MM.1S (cell line): ENCODE data around the gene PCDHGA2.
A peak's percentile ranks its signal among the peaks of the same experiment; 100 is the strongest.

Experiments used
- DNase-seq: peaks from one replicate; pipeline ENCODE4 v3.0.0-alpha.2; 2015
- H2AFZ ChIP-seq: fragments of 300-600 bp; sonication (generic); 2 replicates; pipeline ENCODE4 v1.6.0; 2016; ENCODE audit warnings: antibody characterized with exemption, low read length
- H3F3A ChIP-seq: fragments of 300-600 bp; sonication (generic); 2 replicates; pipeline ENCODE4 v1.6.1; 2016; ENCODE audit warnings: mild to moderate bottlenecking, antibody characterized with exemption, low read length, moderate library complexity, mixed read lengths; ENCODE audit not compliant: insufficient read depth
- H3K27ac ChIP-seq: fragments of 300-600 bp; sonication (generic); 2 replicates; pipeline ENCODE4 v1.5.1; 2016; ENCODE audit warnings: mild to moderate bottlenecking, low read length
- H3K27me3 ChIP-seq: fragments of 300-600 bp; sonication (generic); replicated peaks from 2 replicates; pipeline ENCODE4 v1.6.0; 2016; ENCODE audit warnings: low read length; ENCODE audit not compliant: insufficient read depth
- H3K36me3 ChIP-seq: fragments of 300-600 bp; sonication (generic); replicated peaks from 2 replicates; pipeline ENCODE4 v1.6.1; 2016; ENCODE audit warnings: mild to moderate bottlenecking, low read length, mixed read lengths; ENCODE audit not compliant: insufficient read depth
- H3K4me1 ChIP-seq: fragments of 300-600 bp; sonication (generic); 2 replicates; pipeline ENCODE4 v1.6.1; 2016; ENCODE audit warnings: low read length, mixed read lengths
- H3K4me2 ChIP-seq: fragments of 300-600 bp; sonication (generic); 2 replicates; pipeline ENCODE4 v1.6.0; 2016; ENCODE audit warnings: low read depth, low read length
- H3K4me3 ChIP-seq: fragments of 300-600 bp; sonication (generic); 2 replicates; pipeline ENCODE4 v1.5.1; 2016; ENCODE audit warnings: low read length, mixed read lengths
- H3K79me2 ChIP-seq: fragments of 300-600 bp; sonication (generic); 2 replicates; pipeline ENCODE4 v1.6.1; 2016; ENCODE audit warnings: mixed run types, low read length, mixed read lengths
- H3K9ac ChIP-seq: fragments of 300-600 bp; sonication (generic); 2 replicates; pipeline ENCODE4 v1.6.1; 2016; ENCODE audit warnings: low read length, mixed read lengths
- H3K9me2 ChIP-seq: fragments of 300-600 bp; sonication (generic); replicated peaks from 2 replicates; pipeline ENCODE4 v1.6.1; 2016; ENCODE audit warnings: mild to moderate bottlenecking, low read length, mixed read lengths; ENCODE audit not compliant: insufficient read depth
- H3K9me3 ChIP-seq: fragments of 300-600 bp; sonication (generic); replicated peaks from 2 replicates; pipeline ENCODE4 v1.6.1; 2016; ENCODE audit warnings: mild to moderate bottlenecking, low read length, mixed read lengths; ENCODE audit not compliant: insufficient read depth
- H4K20me1 ChIP-seq: fragments of 300-600 bp; sonication (generic); 2 replicates; pipeline ENCODE4 v1.6.1; 2016; ENCODE audit warnings: mild to moderate bottlenecking, low read length, moderate library complexity, mixed read lengths; ENCODE audit not compliant: insufficient read depth
- EZH2 ChIP-seq: fragments of 300-600 bp; sonication (generic); optimal IDR thresholded peaks from 2 replicates; pipeline ENCODE3; 2017; ENCODE audit warnings: low read depth, mild to moderate bottlenecking, antibody characterized with exemption, low read length, mixed read lengths
- EZH2phosphoT487 ChIP-seq: fragments of 300-600 bp; sonication (generic); IDR thresholded peaks from 2 replicates; pipeline ENCODE4 v1.6.1; 2018; ENCODE audit warnings: antibody characterized with exemption, low read length
- TF ChIP-seq, protein P1 (sequence below): fragments of 300-600 bp; sonication (generic); IDR thresholded peaks from 2 replicates; pipeline ENCODE4 v1.5.1; 2016; ENCODE audit warnings: antibody characterized with exemption, low read length, mixed read lengths

The PCDHGA2 gene

DNA sequence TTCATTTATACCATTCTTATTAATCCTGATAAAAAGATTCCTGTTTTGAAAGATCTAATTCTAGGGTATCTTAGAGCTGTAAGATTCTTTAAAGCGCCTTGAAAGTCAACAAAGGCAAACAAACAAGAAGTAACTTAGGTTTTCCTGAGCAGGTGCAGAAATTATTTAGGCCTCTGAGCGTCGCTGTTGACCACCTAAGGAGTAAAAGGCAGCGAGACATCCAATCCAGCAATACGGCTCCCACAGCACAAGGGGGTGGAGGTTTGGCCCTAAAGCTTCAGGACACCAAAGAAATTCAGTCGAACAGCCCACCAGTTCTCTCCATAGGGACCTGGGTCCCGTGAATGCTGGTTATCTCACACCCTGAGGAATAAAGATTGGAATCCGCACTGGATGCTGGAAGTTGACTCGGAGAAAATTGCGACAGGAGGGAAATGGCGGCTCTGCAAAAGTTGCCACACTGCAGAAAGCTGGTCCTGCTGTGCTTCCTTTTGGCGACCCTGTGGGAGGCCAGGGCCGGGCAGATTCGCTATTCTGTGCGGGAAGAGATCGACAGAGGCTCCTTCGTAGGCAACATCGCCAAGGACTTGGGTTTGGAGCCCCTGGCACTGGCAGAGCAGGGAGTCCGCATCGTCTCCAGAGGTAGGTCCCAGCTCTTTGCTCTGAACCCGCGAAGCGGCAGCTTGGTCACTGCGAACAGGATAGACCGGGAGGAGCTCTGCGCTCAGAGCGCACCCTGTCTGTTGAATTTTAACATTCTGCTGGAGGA, at the start of gene PCDHGA2:
Gene PCDHGA2 (plus strand): TSS at position 223 of the 769 bp plus-strand sequence.
- Histone ChIP-seq H3K27me3 (0 out of 2 replicates have a peak, but pooled peaks cover 7% of the 10 kb centered on the region), H2AFZ (no peak within 1 kb of the TSS; the same call in 1 of the 2 replicates), H3K27ac (no peak within 1 kb of the TSS), H3K36me3 (no peaks in the 10 kb centered on the region), H3K79me2 (no peaks in the 10 kb centered on the region), H3K4me1 (no peaks in the 10 kb centered on the region), H3K9me2 (no peaks in the 10 kb centered on the region), H3K9ac (no peak within 1 kb of the TSS), H3K4me3 (peak within 1 kb of the TSS; percentile 7; the same call in 1 of the 2 replicates), H3K9me3 (no peaks in the 10 kb centered on the region), H4K20me1 (no peaks in the 10 kb centered on the region), H3K4me2 (no peak within 1 kb of the TSS), H3F3A (no peaks in the 10 kb centered on the region)
- TF ChIP-seq EZH2phosphoT487 (no peak), EZH2 (no peak)
- TF ChIP-seq, protein P1, sequence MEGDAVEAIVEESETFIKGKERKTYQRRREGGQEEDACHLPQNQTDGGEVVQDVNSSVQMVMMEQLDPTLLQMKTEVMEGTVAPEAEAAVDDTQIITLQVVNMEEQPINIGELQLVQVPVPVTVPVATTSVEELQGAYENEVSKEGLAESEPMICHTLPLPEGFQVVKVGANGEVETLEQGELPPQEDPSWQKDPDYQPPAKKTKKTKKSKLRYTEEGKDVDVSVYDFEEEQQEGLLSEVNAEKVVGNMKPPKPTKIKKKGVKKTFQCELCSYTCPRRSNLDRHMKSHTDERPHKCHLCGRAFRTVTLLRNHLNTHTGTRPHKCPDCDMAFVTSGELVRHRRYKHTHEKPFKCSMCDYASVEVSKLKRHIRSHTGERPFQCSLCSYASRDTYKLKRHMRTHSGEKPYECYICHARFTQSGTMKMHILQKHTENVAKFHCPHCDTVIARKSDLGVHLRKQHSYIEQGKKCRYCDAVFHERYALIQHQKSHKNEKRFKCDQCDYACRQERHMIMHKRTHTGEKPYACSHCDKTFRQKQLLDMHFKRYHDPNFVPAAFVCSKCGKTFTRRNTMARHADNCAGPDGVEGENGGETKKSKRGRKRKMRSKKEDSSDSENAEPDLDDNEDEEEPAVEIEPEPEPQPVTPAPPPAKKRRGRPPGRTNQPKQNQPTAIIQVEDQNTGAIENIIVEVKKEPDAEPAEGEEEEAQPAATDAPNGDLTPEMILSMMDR = peak; percentile 49
- peak; percentile 37 for DNase-seq

DNA sequence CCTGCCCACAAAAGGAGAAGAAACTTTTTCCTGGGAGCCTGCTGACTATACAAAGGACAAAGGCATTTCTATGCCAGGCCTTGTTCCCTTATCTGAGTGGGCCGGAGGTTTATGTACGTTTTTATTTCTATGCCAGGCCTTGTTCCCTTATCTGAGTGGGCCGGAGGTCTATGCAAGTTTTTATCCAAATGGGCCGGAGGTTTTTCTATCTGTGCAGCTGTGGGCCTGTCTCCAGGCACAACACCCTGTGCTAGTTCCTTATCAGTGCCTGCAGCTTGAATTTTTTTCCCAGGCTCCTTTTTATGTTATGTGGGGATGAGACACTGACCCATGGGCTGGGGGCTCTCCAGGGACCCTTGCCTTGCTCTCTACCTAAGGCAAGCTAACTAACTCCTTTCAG, 40.2 kb upstream of the PCDHGA2 start:
- Histone ChIP-seq H3K79me2 (no peaks in the 10 kb centered on the region), H3K9ac (no peak overlapping the region), H3K4me2 (no peak overlapping the region), H4K20me1 (no peaks in the 10 kb centered on the region), H3K27ac (no peak overlapping the region), H3F3A (no peaks in the 10 kb centered on the region), H3K4me1 (no peaks in the 10 kb centered on the region), H3K36me3 (no peaks in the 10 kb centered on the region), H2AFZ (no peak overlapping the region), H3K27me3 (no peaks in the 10 kb centered on the region), H3K4me3 (no peak overlapping the region), H3K9me3 (no peaks in the 10 kb centered on the region), H3K9me2 (no peaks in the 10 kb centered on the region)
- TF ChIP-seq, protein P1 = no peak
- TF ChIP-seq EZH2phosphoT487 = no peak
- no peak for TF ChIP-seq EZH2
- DNase-seq = no peak

DNA sequence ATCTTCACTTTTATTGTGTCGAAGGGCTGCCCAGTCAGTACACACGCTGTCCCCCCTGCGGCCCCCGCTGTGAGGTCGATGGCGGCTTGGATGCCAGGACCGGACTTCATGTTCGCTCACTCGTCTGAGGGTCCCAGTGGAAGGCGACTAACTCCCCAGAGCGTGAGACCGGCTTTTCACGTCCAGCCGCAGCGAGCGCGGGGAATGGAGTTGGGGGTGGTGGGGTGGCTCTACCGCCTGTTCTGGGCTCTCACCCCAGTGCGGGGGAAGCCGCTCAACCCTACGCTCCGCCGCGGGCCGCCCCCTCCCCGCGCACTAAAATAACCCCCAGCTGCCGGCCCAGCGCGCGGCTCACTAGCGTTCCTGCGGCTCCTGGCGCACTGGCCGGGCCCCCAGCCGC, 34.8 kb upstream of the PCDHGA2 start, which contains the start of gene SLC25A2:
Gene SLC25A2 (minus strand): TSS at position 294 of the 400 bp plus-strand sequence. CDS start 184 bp downstream, at position 110.
- no peaks in the 10 kb centered on the region for H3K9me2 ChIP-seq
- TF ChIP-seq EZH2 (no peak), EZH2phosphoT487 (no peak)
- TF ChIP-seq, protein P1 = no peak
- no peaks in the 10 kb centered on the region for H3K36me3 ChIP-seq
- H3K9me3 ChIP-seq = no peaks in the 10 kb centered on the region
- no peak within 1 kb of the TSS for H3K9ac ChIP-seq
- no peak within 1 kb of the TSS for H3K27ac ChIP-seq
- no peaks in the 10 kb centered on the region for H3K27me3 ChIP-seq
- no peak within 1 kb of the TSS for H2AFZ ChIP-seq
- H3F3A ChIP-seq = no peaks in the 10 kb centered on the region
- H3K4me1 ChIP-seq = no peaks in the 10 kb centered on the region
- no peak within 1 kb of the TSS for H3K4me3 ChIP-seq
- no peaks in the 10 kb centered on the region for H4K20me1 ChIP-seq
- H3K79me2 ChIP-seq = no peaks in the 10 kb centered on the region
- H3K4me2 ChIP-seq = no peak within 1 kb of the TSS
- DNase-seq = no peak
